ENCODE results near the gene NDST1. TPM values are rescaled to one million over a fixed set of nuclear protein-coding genes. Genes with fewer than 3 reads are reported as not detected.

Gene NDST1
- total and polyA plus RNA-seq, 2 of the 8 experiments (the other 6 are each of a cell fraction or from before 2014, with no cell fraction given) = 27.0 to 72.0 TPM

DNA sequence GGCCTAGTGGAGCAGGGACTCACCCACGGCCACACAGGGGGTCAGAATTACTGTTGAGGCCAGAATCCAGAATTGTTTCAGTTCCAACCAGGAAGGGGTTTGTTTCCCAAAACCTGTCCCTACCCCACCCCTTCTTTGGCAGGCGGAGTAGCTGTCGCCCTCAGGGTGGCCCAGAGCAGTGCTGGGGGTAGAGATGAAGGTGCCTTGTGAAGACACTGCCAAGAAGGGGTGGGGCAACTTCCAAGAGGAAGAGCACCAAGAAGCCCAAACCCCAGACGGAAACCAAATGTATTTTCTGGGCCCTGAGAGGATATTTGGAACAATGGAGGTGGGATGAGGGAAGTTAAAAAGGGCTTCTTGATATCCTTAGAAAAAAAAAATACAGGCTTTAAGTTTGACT, 11.4 kb upstream of the NDST1 start:
- no peak overlapping the region for H2BK20ac ChIP-seq (ENCODE audit: low read length)
- no peak overlapping the region for H3K56ac ChIP-seq (replicated peaks; ENCODE audit: insufficient read length, low read depth, low read length)
- no peak for DNase-seq (ENCODE audit: low read depth in 1 of 2, low spot score in 2 of 2)
- no peak overlapping the region for H2BK15ac ChIP-seq (ENCODE audit: low read length)
- no peak overlapping the region for H4K91ac ChIP-seq (replicated peaks; ENCODE audit: insufficient read length, low read length)
- H4K5ac ChIP-seq (ENCODE audit: insufficient read length, low read depth, low read length) = no peak overlapping the region
- H4K20me1 ChIP-seq (replicated peaks in 1 of 2; ENCODE audit: control insufficient read depth in 1 of 2, insufficient read depth in 2 of 2, low read length in 2 of 2) = peaks cover under 1 to 18% of the 10 kb centered on the region in 2 experiments
- peaks cover 22% of the 10 kb centered on the region for H3K79me1 ChIP-seq (ENCODE audit: low read depth, low read length)
- ChIA-PET POLR2A (ENCODE audit: partially characterized antibody) (interaction anchor here (1.4 to 9.3 kb wide), 6 partner anchors 10 to 50 kb away, joined by 3 to 122 read pairs (median 12); partner anchors contain the start of gene RPS14), CTCF (ENCODE audit: partially characterized antibody) (interaction anchor here (0.6 to 32.0 kb wide), 10 partner anchors 4 to 108 kb away, joined by 3 to 571 read pairs (median 6); partner anchors contain the start of genes NDST1 and RPS14)
- no peak overlapping the region for H4K8ac ChIP-seq (ENCODE audit: extremely low read depth, insufficient read depth, low read length)
- no peaks in the 10 kb centered on the region for H3K36me3 ChIP-seq (ENCODE audit: control insufficient read depth in 2 of 4, insufficient read depth in 4 of 4, low read length in 3 of 4)
- H3K27me3 ChIP-seq (replicated peaks in 1 of 4; ENCODE audit: control insufficient read depth in 3 of 4, extremely low read depth in 1 of 4, insufficient read depth in 3 of 4, low read length in 3 of 4) = no peaks in the 10 kb centered on the region
- no peak overlapping the region for H3K4me2 ChIP-seq (ENCODE audit: insufficient read depth in 1 of 2, low read depth in 2 of 2, low read length in 2 of 2)
- no peak overlapping the region for H3K4me3 ChIP-seq (ENCODE audit: extremely low read depth in 1 of 4, insufficient read depth in 2 of 4, low read depth in 3 of 4, low read length in 4 of 4)
- no peak overlapping the region for H3K9ac ChIP-seq (replicated peaks in 1 of 4; ENCODE audit: extremely low read depth in 1 of 4, low read depth in 3 of 4, low read length in 3 of 4)
- no peak overlapping the region for H2BK12ac ChIP-seq (ENCODE audit: low read depth, low read length)
- FAIRE-seq = no peak
- H3K14ac ChIP-seq (ENCODE audit: insufficient read length) = no peak overlapping the region
- H2BK120ac ChIP-seq (replicated peaks; ENCODE audit: low read depth, low read length) = no peak overlapping the region
- H3K79me2 ChIP-seq (ENCODE audit: control insufficient read depth in 1 of 2, insufficient read depth in 2 of 2, low read length in 2 of 2) = peaks cover 16 to 82% of the 10 kb centered on the region in 2 experiments
- 92% methylated on average over 4 of the region's 4 CpGs; no CpG with 5 or more reads in 1 of the 2 experiments for WGBS, 2 experiments (ENCODE audit: extremely low coverage in 1 of 2, insufficient coverage in 1 of 2, insufficient read length in 1 of 2, insufficient replicate concordance in 2 of 2, low coverage in 1 of 2, low lambda C conversion rate in 2 of 2, missing lambda C conversion rate in 1 of 2)
- H2AK5ac ChIP-seq (ENCODE audit: low read depth, low read length) = no peak overlapping the region
- no peaks in the 10 kb centered on the region; the same call in 1 of the 2 replicates for H3K23me2 ChIP-seq (ENCODE audit: low read depth, low read length)
- H3K4ac ChIP-seq (replicated peaks; ENCODE audit: insufficient read length, low read depth, low read length) = no peak overlapping the region
- no peak overlapping the region for H2AFZ ChIP-seq (ENCODE audit: low read length)
- no peak overlapping the region for H3K27ac ChIP-seq (ENCODE audit: low read depth, low read length)
- no peaks in the 10 kb centered on the region for H3K9me3 ChIP-seq (ENCODE audit: insufficient read depth in 2 of 2, low read depth in 1 of 2, low read length in 1 of 2)
- H2BK5ac ChIP-seq (ENCODE audit: low read depth, low read length) = no peak overlapping the region
- H3K18ac ChIP-seq (ENCODE audit: extremely low read depth, low read length) = no peak overlapping the region; the same call in 1 of the 2 replicates
- H3K23ac ChIP-seq (ENCODE audit: insufficient read length) = no peak overlapping the region
- peaks cover 21 to 34% (median 25%) of the 10 kb centered on the region in 4 experiments for H3K4me1 ChIP-seq (replicated peaks in 1 of 4; ENCODE audit: control insufficient read depth in 3 of 4, insufficient read depth in 4 of 4, low read length in 3 of 4)
- TF ChIP-seq, protein P1, sequence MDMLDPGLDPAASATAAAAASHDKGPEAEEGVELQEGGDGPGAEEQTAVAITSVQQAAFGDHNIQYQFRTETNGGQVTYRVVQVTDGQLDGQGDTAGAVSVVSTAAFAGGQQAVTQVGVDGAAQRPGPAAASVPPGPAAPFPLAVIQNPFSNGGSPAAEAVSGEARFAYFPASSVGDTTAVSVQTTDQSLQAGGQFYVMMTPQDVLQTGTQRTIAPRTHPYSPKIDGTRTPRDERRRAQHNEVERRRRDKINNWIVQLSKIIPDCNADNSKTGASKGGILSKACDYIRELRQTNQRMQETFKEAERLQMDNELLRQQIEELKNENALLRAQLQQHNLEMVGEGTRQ (IDR thresholded peaks at IDR 0.05; ENCODE audit: low read length) = no peak
- TF ChIP-seq GABPA (IDR thresholded peaks at IDR 0.05; ENCODE audit: borderline replicate concordance, insufficient read depth, low read length) (no peak), NANOG (IDR thresholded peaks at IDR 0.05; ENCODE audit: insufficient read depth, low read depth, low read length, poor library complexity, severe bottlenecking) (no peak), RAD21 (IDR thresholded peaks at IDR 0.05 in 1 of 2, conservative IDR thresholded peaks at IDR 0.05 in 1 of 2; ENCODE audit: low read depth in 2 of 2, low read length in 2 of 2) (no peak), JUND (IDR thresholded peaks at IDR 0.05; ENCODE audit: low read length) (no peak), HDAC2 (IDR thresholded peaks at IDR 0.05; ENCODE audit: borderline replicate concordance in 1 of 2, low read depth in 2 of 2, low read length in 2 of 2) (no peak), SIX5 (IDR thresholded peaks at IDR 0.05; ENCODE audit: low read depth, low read length) (no peak), ASH2L (IDR thresholded peaks at IDR 0.05; ENCODE audit: low read length) (no peak), CREB1 (IDR thresholded peaks at IDR 0.05) (no peak)
